HG02943 (cell line): ENCODE data around the gene LGALS7B.

Experiments
- ATAC-seq: cut with Tn5 transposase; IDR thresholded peaks from one replicate; pipeline ENCODE4 v1.9.1; 2021; ENCODE audit warnings: mild to moderate bottlenecking, low read depth, moderate library complexity; ENCODE audit not compliant: unreplicated experiment

Gene LGALS7B

GRCh38 chr19:38839816-38840582 is 51.0 kb downstream of the LGALS7B start:
- no peak for ATAC-seq

DNA sequence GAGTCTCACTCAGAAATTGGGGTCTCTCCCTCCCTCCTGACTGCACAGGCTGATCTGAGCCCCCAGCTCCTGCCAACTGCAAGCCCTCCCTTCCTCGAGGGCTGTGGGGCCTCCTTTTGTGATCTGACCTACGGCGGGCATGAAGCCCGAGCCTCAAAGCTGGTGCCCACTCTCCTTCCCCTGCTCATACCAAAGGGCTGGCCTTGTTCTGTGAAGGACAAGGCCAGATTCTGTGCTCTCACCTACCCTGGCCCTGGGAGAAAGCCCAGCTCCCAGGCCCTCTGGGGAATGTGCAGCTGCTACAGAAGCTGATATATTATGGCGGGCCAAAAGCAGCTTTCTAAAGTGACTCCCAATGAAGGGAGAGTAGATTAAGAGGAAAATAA is 51.6 kb downstream of the LGALS7B start:
- ATAC-seq = no peak
